Measurements from ENCODE around the gene ACTN4. TPM values are rescaled to one million over a fixed set of nuclear protein-coding genes. Genes with fewer than 3 reads are reported as not detected.

Gene ACTN4
- total and polyA plus RNA-seq, 9 donors, result 139 to 458 (median 299) TPM

GRCh38 chr19:38719761-38720558 lies 72.5 kb downstream of the ACTN4 start:
- H3K4me3 ChIP-seq, result no peak overlapping the region
- intact Hi-C loops (cut with DNase I), result loop anchor here in 1 of 4 donors (5.0 kb wide), 1 partner anchor 68 kb away; no protein-coding TSS in a partner anchor

DNA sequence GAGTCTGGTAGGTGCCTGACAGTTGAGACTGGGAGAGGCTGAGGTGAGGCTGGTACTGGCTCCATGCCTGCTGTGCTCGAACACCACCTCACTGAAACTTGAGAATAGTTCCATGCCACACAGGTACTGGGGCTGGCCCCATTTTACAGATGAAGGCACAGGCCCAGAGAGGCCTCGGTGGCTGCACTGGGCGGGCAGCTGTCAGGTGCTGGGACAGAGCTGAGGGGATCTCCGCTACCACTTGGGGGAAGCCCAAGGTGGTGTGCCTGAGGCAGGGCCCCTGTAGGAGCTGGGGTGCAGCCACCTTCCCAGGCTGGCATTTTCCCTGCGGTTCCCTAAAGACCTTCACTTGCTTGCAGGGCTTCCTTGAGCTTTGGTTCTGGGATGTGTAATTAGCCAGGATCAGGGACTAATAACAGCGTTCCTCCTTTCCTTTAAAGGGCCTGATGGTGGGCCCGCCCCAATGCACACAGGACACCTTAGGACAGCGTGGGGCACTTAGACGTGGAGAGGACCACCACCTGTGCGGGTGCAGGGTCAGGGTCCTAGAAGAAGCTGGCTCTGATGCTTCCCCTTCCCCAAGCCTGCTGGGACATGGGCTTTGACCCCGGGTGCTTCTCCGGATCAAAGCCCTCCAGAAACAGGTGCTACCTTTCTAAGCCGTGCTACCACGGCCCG lies 73.2 kb downstream of the ACTN4 start:
- intact Hi-C loops (cut with DNase I), result loop anchor here in 1 of 4 donors (5.0 kb wide), 1 partner anchor 68 kb away; no protein-coding TSS in a partner anchor
- 90 to 91% (median 91%) methylated on average over 15 of the region's 15 CpGs for WGBS, 3 donors
- no peaks in the 10 kb centered on the region for H3K27me3 ChIP-seq
- H3K4me3 ChIP-seq, result no peak overlapping the region
- no peaks in the 10 kb centered on the region for H3K9me3 ChIP-seq
- H3K27ac ChIP-seq, result no peak overlapping the region
- DNase-seq, result no peak
- no peaks in the 10 kb centered on the region for H3K36me3 ChIP-seq
- TF ChIP-seq POLR2A (IDR thresholded peaks at IDR 0.05) (no peak), EP300 (IDR thresholded peaks at IDR 0.05) (no peak), CTCF (IDR thresholded peaks at IDR 0.05) (no peak)
- peaks cover 3% of the 10 kb centered on the region for H3K4me1 ChIP-seq (ENCODE audit: insufficient read depth)

More at GRCh38 chr19:38719761-38720558, 72.5 kb downstream of the ACTN4 start:
- H3K36me3 ChIP-seq, result no peaks in the 10 kb centered on the region
- H3K9me3 ChIP-seq, result no peaks in the 10 kb centered on the region
- H3K27me3 ChIP-seq, result no peaks in the 10 kb centered on the region
- peak in 1 of 5 donors; percentile 22 for DNase-seq
- TF ChIP-seq EP300 (IDR thresholded peaks at IDR 0.05) (no peak), CTCF (IDR thresholded peaks at IDR 0.05) (no peak), POLR2A (IDR thresholded peaks at IDR 0.05) (no peak)
- 68 to 71% (median 69%) methylated on average over 23 to 24 of the region's 24 CpGs for WGBS, 3 donors
- H3K4me1 ChIP-seq (ENCODE audit: insufficient read depth), result peaks cover 3% of the 10 kb centered on the region
- H3K27ac ChIP-seq, result no peak overlapping the region

DNA sequence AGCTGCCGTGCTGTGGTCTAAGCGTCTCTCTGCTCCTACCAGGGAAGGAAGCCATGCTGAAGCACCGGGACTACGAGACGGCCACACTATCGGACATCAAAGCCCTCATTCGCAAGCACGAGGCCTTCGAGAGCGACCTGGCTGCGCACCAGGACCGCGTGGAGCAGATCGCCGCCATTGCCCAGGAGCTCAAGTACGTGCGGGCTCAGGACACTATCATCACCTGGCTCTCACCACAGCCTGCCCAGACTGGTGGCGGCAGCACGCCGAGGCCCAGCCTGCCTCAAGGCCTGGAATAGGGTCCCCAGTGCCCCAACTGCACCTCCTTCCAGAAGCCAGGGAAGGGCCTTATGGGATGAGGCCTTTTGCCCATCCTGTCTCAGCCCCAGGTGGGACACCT lies 74.0 kb downstream of the ACTN4 start:
- Histone ChIP-seq H3K4me1 (ENCODE audit: insufficient read depth) (peaks cover 3% of the 10 kb centered on the region), H3K4me3 (no peak overlapping the region), H3K36me3 (peaks cover 2% of the 10 kb centered on the region), H3K9me3 (no peaks in the 10 kb centered on the region), H3K27me3 (no peaks in the 10 kb centered on the region), H3K27ac (no peak overlapping the region)
- intact Hi-C loops (cut with DNase I), result loop anchor here in 1 of 4 donors (5.0 kb wide), 1 partner anchor 69 kb away; no protein-coding TSS in a partner anchor
- WGBS, 3 donors, result 89 to 93% (median 90%) methylated on average over 20 of the region's 20 CpGs
- TF ChIP-seq POLR2A (IDR thresholded peaks at IDR 0.05) (no peak), CTCF (IDR thresholded peaks at IDR 0.05) (no peak), EP300 (IDR thresholded peaks at IDR 0.05) (no peak)
- DNase-seq, result no peak

DNA sequence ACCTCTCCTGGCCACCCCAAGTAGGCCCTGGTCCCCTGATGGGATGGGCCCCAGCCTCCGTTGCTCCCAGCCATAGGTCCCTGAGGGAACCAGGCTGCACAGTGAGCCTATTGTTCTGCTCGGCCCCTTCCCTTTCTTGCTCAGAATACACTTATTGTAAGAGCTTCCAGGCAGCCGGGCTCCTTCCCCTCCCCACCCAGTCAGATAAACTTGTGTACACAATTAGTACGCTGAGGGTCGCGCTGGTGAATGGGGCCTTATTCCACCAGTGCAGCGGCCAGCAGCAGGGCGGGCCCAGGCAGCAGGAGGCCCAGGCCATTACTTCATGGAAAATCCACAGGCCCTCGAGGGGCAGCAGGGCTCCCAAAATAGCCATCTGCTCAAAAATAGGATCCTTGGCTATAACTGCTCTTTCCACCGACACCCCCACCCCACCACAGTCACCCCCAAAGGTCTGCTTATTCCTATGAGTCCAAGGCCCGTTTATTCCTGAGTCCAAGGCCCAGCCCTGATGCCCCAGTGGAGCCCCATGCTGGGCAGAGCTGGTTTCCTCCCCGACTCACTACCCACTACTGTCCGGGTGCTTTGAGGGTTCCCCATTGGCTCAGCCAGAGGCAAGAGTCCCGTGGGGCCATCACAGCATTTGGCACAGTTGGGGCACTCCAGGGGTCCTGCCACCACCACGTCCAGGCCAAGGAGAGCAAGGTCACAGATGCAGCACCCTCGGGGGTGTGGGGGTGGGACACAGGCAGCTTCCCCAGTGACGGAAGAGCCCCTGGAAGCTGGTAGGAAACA lies 74.7 kb downstream of the ACTN4 start:
- intact Hi-C loops (cut with DNase I), result loop anchor here in 1 of 4 donors (5.0 kb wide), 1 partner anchor 70 kb away; no protein-coding TSS in a partner anchor
- Histone ChIP-seq H3K27me3 (no peaks in the 10 kb centered on the region), H3K36me3 (peaks cover 2% of the 10 kb centered on the region), H3K27ac (no peak overlapping the region), H3K4me3 (no peak overlapping the region), H3K4me1 (ENCODE audit: insufficient read depth) (peaks cover 5% of the 10 kb centered on the region), H3K9me3 (no peaks in the 10 kb centered on the region)
- TF ChIP-seq CTCF (IDR thresholded peaks at IDR 0.05) (no peak), POLR2A (IDR thresholded peaks at IDR 0.05) (no peak), EP300 (IDR thresholded peaks at IDR 0.05) (no peak)
- peak in 1 of 5 donors; percentile 23 for DNase-seq
- WGBS, 3 donors, result 47 to 60% (median 55%) methylated on average over 16 to 17 of the region's 17 CpGs

Data from ovary (tissue), 9 donors.